Myocyte (in vitro differentiated cells): ENCODE data around the gene ARFGEF2. TPM values are rescaled to one million over a fixed set of nuclear protein-coding genes. Genes with fewer than 3 reads are reported as not detected.
"Not testable (repeated sequence)": the region's sequence is repeated elsewhere in the genome, so short reads cannot be mapped to it uniquely, and the experiment has no call there.

Experiments
- DNase-seq: peaks from one replicate; pipeline ENCODE4 v3.0.0-alpha.2; 2012; ENCODE audit warnings: low read depth
- total RNA-seq: library from RNA; depleted of rRNA; stranded (reverse); fragments of >200 nt; gene quantifications from 2 replicates; pipeline ENCODE4 v1.2.3, GENCODE V29; 2014

Gene ARFGEF2
- total RNA-seq, 1 donor from 2014 or later: 36.3 TPM

GRCh38 chr20:48926821-48927220 lies 5.3 kb downstream of the ARFGEF2 start:
- no peak for DNase-seq

- peak; percentile 12 for DNase-seq
These were observed 7.6 kb downstream of the ARFGEF2 start for GRCh38 chr20:48928832-48929725.

GRCh38 chr20:48930035-48930434 lies 8.5 kb downstream of the ARFGEF2 start:
- DNase-seq: no peak

- DNase-seq: no peak
These were observed 9.4 kb downstream of the ARFGEF2 start for GRCh38 chr20:48930878-48931277.

- DNase-seq: no peak
These were observed 10.2 kb downstream of the ARFGEF2 start for GRCh38 chr20:48931527-48932374.

GRCh38 chr20:48932375-48932941 lies 10.9 kb downstream of the ARFGEF2 start:
- peak; percentile 83 for DNase-seq

GRCh38 chr20:48933017-48933766 lies 11.7 kb downstream of the ARFGEF2 start:
- DNase-seq: peak; percentile 37

GRCh38 chr20:48934273-48934877 lies 12.9 kb downstream of the ARFGEF2 start:
- DNase-seq: not testable (repeated sequence)

GRCh38 chr20:48934966-48935365 lies 13.5 kb downstream of the ARFGEF2 start:
- not testable (repeated sequence) for DNase-seq

- not testable (repeated sequence) for DNase-seq
These were observed 14.7 kb downstream of the ARFGEF2 start for GRCh38 chr20:48936178-48936577.

GRCh38 chr20:48937674-48938073 lies 16.2 kb downstream of the ARFGEF2 start:
- DNase-seq: no peak

GRCh38 chr20:48938670-48939069 lies 17.2 kb downstream of the ARFGEF2 start:
- no peak for DNase-seq

- DNase-seq: no peak
These were observed 18.7 kb downstream of the ARFGEF2 start for GRCh38 chr20:48940170-48940569.

GRCh38 chr20:48941467-48941866 lies 20.0 kb downstream of the ARFGEF2 start:
- no peak for DNase-seq

GRCh38 chr20:48942730-48943129 lies 21.2 kb downstream of the ARFGEF2 start:
- DNase-seq: no peak

GRCh38 chr20:48944663-48945297 lies 23.3 kb downstream of the ARFGEF2 start:
- DNase-seq: peak; percentile 47

- DNase-seq: no peak
These were observed 24.5 kb downstream of the ARFGEF2 start for GRCh38 chr20:48945840-48946514.

- DNase-seq: no peak
These were observed 27.1 kb downstream of the ARFGEF2 start for GRCh38 chr20:48948612-48949011.
